Keratinocyte (primary cell): ENCODE results near the gene SS18L1. TPM values are rescaled to one million over a fixed set of nuclear protein-coding genes. Genes with fewer than 3 reads are reported as not detected.

Experiments used
- DNase-seq: peaks from one replicate; pipeline ENCODE4 v3.0.0-alpha.2; 2011; ENCODE audit warnings: low read depth, missing footprints, low spot score
- FAIRE-seq: peaks from 2 replicates; lab custom pipeline; 2011; peaks lifted over from hg19 to GRCh38; lab: Jason Lieb, UNC
- H2AFZ ChIP-seq: 2 replicates; pipeline ENCODE4 v1.6.0; 2012; ENCODE audit warnings: low read length, control low read depth, inconsistent platforms; ENCODE audit not compliant: control insufficient read depth
- H3K27ac ChIP-seq: 2 replicates; pipeline ENCODE4 v1.5.1; 2011; ENCODE audit warnings: low read length; ENCODE audit not compliant: control insufficient read depth, insufficient read depth
- H3K27me3 ChIP-seq: 3 replicates; pipeline ENCODE4 v1.6.0; 2011; ENCODE audit warnings: low read length; ENCODE audit not compliant: control insufficient read depth, insufficient read depth; ENCODE audit errors: extremely low read depth
- H3K36me3 ChIP-seq, 2 experiments: 2 replicates in 1 of 2; 3 replicates in 1 of 2; pipeline ENCODE4 v1.5.1; 2011; ENCODE audit warnings: low read length in 2 of 2, mild to moderate bottlenecking in 1 of 2; ENCODE audit not compliant: control insufficient read depth in 2 of 2, insufficient read depth in 2 of 2; ENCODE audit errors: extremely low read depth in 1 of 2
- H3K4me1 ChIP-seq: 3 replicates; pipeline ENCODE4 v1.5.1; 2011; ENCODE audit warnings: low read length; ENCODE audit not compliant: control insufficient read depth, insufficient read depth; ENCODE audit errors: extremely low read depth
- H3K4me2 ChIP-seq: 3 replicates; pipeline ENCODE4 v1.6.0; 2011; ENCODE audit warnings: low read depth, low read length; ENCODE audit not compliant: control insufficient read depth, insufficient read depth; ENCODE audit errors: extremely low read depth
- H3K4me3 ChIP-seq, 3 experiments: fragments of 200-600 bp in 1 of 3; sonication (generic) in 1 of 3; 2 replicates in 2 of 3; 3 replicates in 1 of 3; pipeline ENCODE4 v1.5.1; 2011 to 2016; ENCODE audit warnings: low read length in 3 of 3, mild to moderate bottlenecking in 3 of 3, control low read depth in 2 of 3, inconsistent platforms in 1 of 3, low read depth in 1 of 3, mixed read lengths in 1 of 3, mixed run types in 1 of 3, moderate library complexity in 1 of 3; ENCODE audit not compliant: control insufficient read depth in 2 of 3, insufficient read depth in 2 of 3; ENCODE audit errors: extremely low read depth in 1 of 3
- H3K79me2 ChIP-seq: 2 replicates; pipeline ENCODE4 v1.6.0; 2012; ENCODE audit warnings: low read length; ENCODE audit not compliant: control insufficient read depth, insufficient read depth
- H3K9ac ChIP-seq: 3 replicates; pipeline ENCODE4 v1.6.0; 2011; ENCODE audit warnings: low read length; ENCODE audit not compliant: control insufficient read depth, insufficient read depth; ENCODE audit errors: extremely low read depth
- H3K9me1 ChIP-seq: 3 replicates; pipeline ENCODE4 v1.6.0; 2011; ENCODE audit warnings: low read length; ENCODE audit not compliant: control insufficient read depth, insufficient read depth; ENCODE audit errors: extremely low read depth
- H3K9me3 ChIP-seq: 2 replicates; pipeline ENCODE4 v1.5.1; 2012; ENCODE audit warnings: low read depth, low read length; ENCODE audit not compliant: control insufficient read depth
- H4K20me1 ChIP-seq: 3 replicates; pipeline ENCODE4 v1.6.0; 2011; ENCODE audit warnings: low read length; ENCODE audit not compliant: control insufficient read depth, insufficient read depth; ENCODE audit errors: extremely low read depth
- EZH2 ChIP-seq: IDR thresholded peaks from one replicate; pipeline ENCODE4 v1.6.1; 2012; ENCODE audit warnings: inconsistent platforms, mild to moderate bottlenecking, low read length, moderate library complexity
- dilution Hi-C: fragments of 300-500 bp; cut with MboI; formaldehyde crosslinking; loops from one replicate; pipeline ENCODE4 v1.7.0; 2020; ENCODE audit warnings: low sequenced_read_pairs; ENCODE audit not compliant: extremely low pct_ligation_motif_present
- polyA plus RNA-seq, 5 experiments: library from polyadenylated mRNA; depleted of rRNA in 3 of 5; stranded (reverse) in 3 of 5; stranded (forward) in 1 of 5; unstranded in 1 of 5; fragments of >200 nt; gene quantifications; 1 replicate in 1 of 5; 2 replicates in 3 of 5; 3 replicates in 1 of 5; pipeline versions ENCODE4 v1.2.1 to v1.2.3, GENCODE V29; 2011 to 2012; ENCODE audit warnings: missing spikeins in 2 of 5, low read depth in 1 of 5, low replicate concordance in 1 of 5
- TF ChIP-seq, protein P1 (sequence below), 3 experiments: IDR thresholded peaks in 1 of 3; conservative IDR thresholded peaks in 1 of 3; optimal IDR thresholded peaks in 1 of 3; 2 replicates in 2 of 3; 3 replicates in 1 of 3; pipeline versions ENCODE3 to v1.5.1; 2011; ENCODE audit warnings: low read length in 3 of 3, mild to moderate bottlenecking in 3 of 3, moderate library complexity in 2 of 3, control low read depth in 1 of 3, inconsistent platforms in 1 of 3; ENCODE audit not compliant: insufficient read depth in 2 of 3; ENCODE audit errors: extremely low read depth in 1 of 3

SS18L1 gene
- polyA plus RNA-seq, 1 donor (not counting 4 experiments of a cell fraction or from before 2014, with no cell fraction given), result 9.4 TPM

DNA sequence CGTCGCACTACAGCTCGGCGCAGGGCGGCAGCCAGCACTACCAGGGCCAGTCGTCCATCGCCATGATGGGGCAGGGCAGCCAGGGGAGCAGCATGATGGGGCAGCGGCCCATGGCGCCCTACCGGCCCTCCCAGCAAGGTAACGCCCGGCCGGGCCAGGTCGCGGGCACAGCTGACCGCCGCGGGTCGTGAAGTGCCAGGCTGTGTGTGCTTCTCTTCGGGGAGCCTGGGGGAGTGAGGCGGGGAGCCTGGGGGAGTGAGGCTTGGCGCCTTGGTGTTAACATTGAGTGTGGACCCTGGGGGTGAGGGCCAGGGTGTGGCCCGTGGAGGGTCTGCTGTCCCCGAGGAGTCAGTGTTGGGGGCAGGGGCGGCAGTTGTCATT is 19.9 kb downstream of the SS18L1 start:
- TF ChIP-seq, protein P1, sequence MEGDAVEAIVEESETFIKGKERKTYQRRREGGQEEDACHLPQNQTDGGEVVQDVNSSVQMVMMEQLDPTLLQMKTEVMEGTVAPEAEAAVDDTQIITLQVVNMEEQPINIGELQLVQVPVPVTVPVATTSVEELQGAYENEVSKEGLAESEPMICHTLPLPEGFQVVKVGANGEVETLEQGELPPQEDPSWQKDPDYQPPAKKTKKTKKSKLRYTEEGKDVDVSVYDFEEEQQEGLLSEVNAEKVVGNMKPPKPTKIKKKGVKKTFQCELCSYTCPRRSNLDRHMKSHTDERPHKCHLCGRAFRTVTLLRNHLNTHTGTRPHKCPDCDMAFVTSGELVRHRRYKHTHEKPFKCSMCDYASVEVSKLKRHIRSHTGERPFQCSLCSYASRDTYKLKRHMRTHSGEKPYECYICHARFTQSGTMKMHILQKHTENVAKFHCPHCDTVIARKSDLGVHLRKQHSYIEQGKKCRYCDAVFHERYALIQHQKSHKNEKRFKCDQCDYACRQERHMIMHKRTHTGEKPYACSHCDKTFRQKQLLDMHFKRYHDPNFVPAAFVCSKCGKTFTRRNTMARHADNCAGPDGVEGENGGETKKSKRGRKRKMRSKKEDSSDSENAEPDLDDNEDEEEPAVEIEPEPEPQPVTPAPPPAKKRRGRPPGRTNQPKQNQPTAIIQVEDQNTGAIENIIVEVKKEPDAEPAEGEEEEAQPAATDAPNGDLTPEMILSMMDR (optimal IDR thresholded peaks at IDR 0.05 in 1 of 3, IDR thresholded peaks at IDR 0.05 in 1 of 3, conservative IDR thresholded peaks at IDR 0.05 in 1 of 3; ENCODE audit: extremely low read depth in 1 of 3, insufficient read depth in 2 of 3, low read length in 3 of 3), result no peak
- TF ChIP-seq EZH2, result no peak
- Histone ChIP-seq H3K27ac (no peak overlapping the region), H3K79me2 (peaks cover 3% of the 10 kb centered on the region), H3K4me3 (no peak overlapping the region), H3K9me1 (no peaks in the 10 kb centered on the region), H3K9ac (no peak overlapping the region), H3K9me3 (no peaks in the 10 kb centered on the region), H4K20me1 (no peaks in the 10 kb centered on the region), H3K27me3 (no peaks in the 10 kb centered on the region), H2AFZ (no peak overlapping the region), H3K4me2 (no peak overlapping the region), H3K4me1 (peaks cover 26% of the 10 kb centered on the region), H3K36me3 (peaks cover 17 to 23% of the 10 kb centered on the region in 2 experiments)
- DNase-seq (no peak), FAIRE-seq (no peak)
- dilution Hi-C loops, result no loop called here

GRCh38 chr20:62163986-62164762 is 20.6 kb downstream of the SS18L1 start:
- Histone ChIP-seq H3K9me3 (no peaks in the 10 kb centered on the region), H3K4me3 (no peak overlapping the region), H3K27ac (no peak overlapping the region), H3K27me3 (no peaks in the 10 kb centered on the region), H3K9me1 (no peaks in the 10 kb centered on the region), H3K4me2 (no peak overlapping the region), H3K9ac (no peak overlapping the region), H3K79me2 (no peaks in the 10 kb centered on the region), H3K36me3 (peaks cover 20 to 21% of the 10 kb centered on the region in 2 experiments), H4K20me1 (no peaks in the 10 kb centered on the region), H3K4me1 (peaks cover 22% of the 10 kb centered on the region), H2AFZ (no peak overlapping the region)
- dilution Hi-C loops, result no loop called here
- TF ChIP-seq, protein P1 (optimal IDR thresholded peaks at IDR 0.05 in 1 of 3, IDR thresholded peaks at IDR 0.05 in 1 of 3, conservative IDR thresholded peaks at IDR 0.05 in 1 of 3; ENCODE audit: extremely low read depth in 1 of 3, insufficient read depth in 2 of 3, low read length in 3 of 3), result no peak
- FAIRE-seq, result no peak
- DNase-seq, result no peak
